IMR-90 (cell line): ENCODE data around the gene ZNF530. TPM values are rescaled to one million over a fixed set of nuclear protein-coding genes. Genes with fewer than 3 reads are reported as not detected.

Source experiments
- ATAC-seq: fragments of 200-7000 bp; cut with Tn5 transposase; 2 replicates; pipeline ENCODE4 v1.9.1; 2020; ENCODE audit warnings: low read depth, mild to moderate bottlenecking, moderate library complexity
- BruUV-seq: library from RNA; stranded (reverse); fragments of 400-500 nt; replicated peaks from 2 replicates; lab custom pipeline; 2021; lab: Mats Ljungman, UMichigan
- CTCF ChIA-PET: fragments of 300-600 bp; formaldehyde crosslinking; extraction: SDS; loops from one replicate; lab custom pipeline; 2021; ENCODE audit warnings: antibody characterized with exemption; lab: Yijun Ruan, JAX
- POLR2A ChIA-PET: fragments of 300-600 bp; sonication (Branson Sonifier 250); formaldehyde crosslinking; loops from one replicate; lab custom pipeline; 2022; ENCODE audit warnings: antibody characterized with exemption; ENCODE audit not compliant: unreplicated experiment; lab: Charles Lee
- DNase-seq: peaks from one replicate; pipeline ENCODE4 v3.0.0; 2013
- H2AFZ ChIP-seq: replicated peaks from 2 replicates; pipeline ENCODE3; 2013; ENCODE audit warnings: low read length, mild to moderate bottlenecking; ENCODE audit not compliant: poor library complexity
- H2AK5ac ChIP-seq: 2 replicates; pipeline ENCODE4 v1.6.1; 2013; ENCODE audit warnings: low read depth, low read length, inconsistent platforms
- H2AK9ac ChIP-seq: replicated peaks from 2 replicates; pipeline ENCODE3; 2013; ENCODE audit warnings: mild to moderate bottlenecking, low read depth, low read length, moderate library complexity; ENCODE audit not compliant: poor library complexity
- H2BK120ac ChIP-seq: 2 replicates; pipeline ENCODE4 v1.6.1; 2013; ENCODE audit warnings: low read depth, low read length, inconsistent platforms
- H2BK15ac ChIP-seq: 3 replicates; pipeline ENCODE4 v1.6.1; 2013; ENCODE audit warnings: low read depth, low read length, inconsistent platforms
- H2BK20ac ChIP-seq: 2 replicates; pipeline ENCODE4 v1.6.1; 2013; ENCODE audit warnings: low read depth, mild to moderate bottlenecking, inconsistent platforms, low read length, moderate library complexity
- H2BK5ac ChIP-seq: 2 replicates; pipeline ENCODE4 v1.6.1; 2013; ENCODE audit warnings: mild to moderate bottlenecking, low read depth, low read length, inconsistent platforms; ENCODE audit not compliant: poor library complexity, severe bottlenecking
- H3K14ac ChIP-seq: replicated peaks from 2 replicates; pipeline ENCODE4 v1.6.1; 2013; ENCODE audit warnings: low read depth, low read length, inconsistent platforms
- H3K18ac ChIP-seq: 2 replicates; pipeline ENCODE4 v1.6.1; 2013; ENCODE audit warnings: low read depth, low read length, control low read depth
- H3K23ac ChIP-seq: 2 replicates; pipeline ENCODE4 v1.6.1; 2013; ENCODE audit warnings: low read depth, low read length, inconsistent platforms
- H3K27ac ChIP-seq: 2 replicates; pipeline ENCODE4 v1.5.1; 2013; ENCODE audit warnings: mild to moderate bottlenecking, control low read depth, low read length; ENCODE audit not compliant: insufficient read depth
- H3K27me3 ChIP-seq: 2 replicates; pipeline ENCODE4 v1.6.1; 2013; ENCODE audit warnings: low read length; ENCODE audit not compliant: control insufficient read depth, insufficient read depth
- H3K36me3 ChIP-seq: 2 replicates; pipeline ENCODE4 v1.6.1; 2013; ENCODE audit warnings: low read length, mixed read lengths; ENCODE audit not compliant: control insufficient read depth, insufficient read depth
- H3K4ac ChIP-seq: 2 replicates; pipeline ENCODE4 v1.6.1; 2013; ENCODE audit warnings: low read depth, low read length, inconsistent platforms
- H3K4me1 ChIP-seq: 2 replicates; pipeline ENCODE4 v1.6.1; 2013; ENCODE audit warnings: low read length, mixed read lengths; ENCODE audit not compliant: control insufficient read depth, insufficient read depth
- H3K4me2 ChIP-seq: 2 replicates; pipeline ENCODE4 v1.6.1; 2013; ENCODE audit warnings: low read depth, mild to moderate bottlenecking, control low read depth, low read length, moderate library complexity
- H3K4me3 ChIP-seq: 2 replicates; pipeline ENCODE4 v1.5.1; 2013; ENCODE audit warnings: low read depth, mild to moderate bottlenecking, control low read depth, low read length, moderate library complexity; ENCODE audit not compliant: insufficient read depth
- H3K56ac ChIP-seq: 2 replicates; pipeline ENCODE4 v1.6.1; 2013; ENCODE audit warnings: low read length, inconsistent platforms; ENCODE audit not compliant: insufficient read depth; ENCODE audit errors: extremely low read depth
- H3K79me1 ChIP-seq, 2 experiments: 2 replicates each; pipeline ENCODE4 v1.6.1; 2013; ENCODE audit warnings: low read length in 2 of 2, inconsistent platforms in 1 of 2, low read depth in 1 of 2
- H3K9ac ChIP-seq: 2 replicates; pipeline ENCODE4 v1.6.1; 2013; ENCODE audit warnings: low read depth, low read length, control low read depth
- H3K9me1 ChIP-seq: 2 replicates; pipeline ENCODE4 v1.6.1; 2013; ENCODE audit warnings: low read length, inconsistent platforms; ENCODE audit not compliant: insufficient read depth
- H3K9me3 ChIP-seq: 2 replicates; pipeline ENCODE4 v1.6.1; 2013; ENCODE audit warnings: low read length; ENCODE audit not compliant: control insufficient read depth, insufficient read depth
- H4K20me1 ChIP-seq: 2 replicates; pipeline ENCODE4 v1.6.1; 2013; ENCODE audit warnings: low read length, inconsistent platforms; ENCODE audit not compliant: insufficient read depth
- H4K5ac ChIP-seq: 2 replicates; pipeline ENCODE4 v1.6.1; 2013; ENCODE audit warnings: mild to moderate bottlenecking, low read depth, low read length, control low read depth
- H4K8ac ChIP-seq, 2 experiments: 2 replicates each; pipeline ENCODE4 v1.6.1; 2013; ENCODE audit warnings: low read depth in 2 of 2, low read length in 2 of 2, control low read depth in 1 of 2, inconsistent platforms in 1 of 2
- H4K91ac ChIP-seq: 2 replicates; pipeline ENCODE4 v1.6.1; 2013; ENCODE audit warnings: low read depth, low read length, inconsistent platforms; ENCODE audit not compliant: insufficient read depth
- BHLHE40 ChIP-seq: fragments of 150-350 bp; IDR thresholded peaks from 2 replicates; pipeline ENCODE4 v1.6.1; 2016; ENCODE audit warnings: mild to moderate bottlenecking, low read depth, low read length
- NFE2L2 ChIP-seq: fragments of 150-350 bp; IDR thresholded peaks from 2 replicates; pipeline ENCODE4 v1.6.1; 2016; ENCODE audit warnings: low read depth, mild to moderate bottlenecking, low read length
- RCOR1 ChIP-seq: IDR thresholded peaks from 2 replicates; pipeline ENCODE4 v1.6.1; 2012; ENCODE audit warnings: mild to moderate bottlenecking, low read length, improper control_type of control experiment; ENCODE audit not compliant: insufficient replicate concordance
- USF2 ChIP-seq: fragments of 150-350 bp; IDR thresholded peaks from 2 replicates; pipeline ENCODE4 v1.6.1; 2017; ENCODE audit warnings: mild to moderate bottlenecking, antibody characterized with exemption, low read length, low read depth
- WGBS, 2 experiments: methylation state at CpG; one replicate each; pipeline versions ENCODE4 v1.1.5 to v1.1.7; 2013; ENCODE audit warnings: missing lambda C conversion rate in 2 of 2; ENCODE audit not compliant: insufficient read length in 1 of 2; ENCODE audit errors: extremely low coverage in 2 of 2; 5-methylcytosine and 5-hydroxymethylcytosine counted together
- dilution Hi-C: fragments of 300-500 bp; cut with HindIII; formaldehyde crosslinking; loops from one replicate; pipeline ENCODE4 v1.14.3; 2018; ENCODE audit warnings: low sequenced_read_pairs; ENCODE audit not compliant: unreplicated experiment
- in situ Hi-C: fragments of 300-500 bp; cut with MboI; formaldehyde crosslinking; loops from 3 replicates; pipeline ENCODE4 v1.14.3; 2019; ENCODE audit warnings: low sequenced_read_pairs, inconsistent platforms, mixed read lengths
- intact Hi-C: fragments of 100-400 bp; cut with micrococcal nuclease; formaldehyde crosslinking; loops from 2 replicates; pipeline ENCODE4 v1.10.0; 2022
- polyA plus RNA-seq, 3 experiments: library from polyadenylated mRNA; depleted of rRNA; stranded (reverse); fragments of >200 nt; gene quantifications; 2 replicates each; pipeline ENCODE4 v1.2.3, GENCODE V29; 2012; ENCODE audit warnings: low replicate concordance in 1 of 3
- total RNA-seq: library from RNA; depleted of rRNA; stranded (reverse); fragments of >200 nt; gene quantifications from 2 replicates; pipeline ENCODE4 v1.2.3, GENCODE V29; 2012

The ZNF530 gene
- total and polyA plus RNA-seq, 2 of the 4 experiments (the other 2 are of a cell fraction), result 2.9 to 6.6 TPM

DNA sequence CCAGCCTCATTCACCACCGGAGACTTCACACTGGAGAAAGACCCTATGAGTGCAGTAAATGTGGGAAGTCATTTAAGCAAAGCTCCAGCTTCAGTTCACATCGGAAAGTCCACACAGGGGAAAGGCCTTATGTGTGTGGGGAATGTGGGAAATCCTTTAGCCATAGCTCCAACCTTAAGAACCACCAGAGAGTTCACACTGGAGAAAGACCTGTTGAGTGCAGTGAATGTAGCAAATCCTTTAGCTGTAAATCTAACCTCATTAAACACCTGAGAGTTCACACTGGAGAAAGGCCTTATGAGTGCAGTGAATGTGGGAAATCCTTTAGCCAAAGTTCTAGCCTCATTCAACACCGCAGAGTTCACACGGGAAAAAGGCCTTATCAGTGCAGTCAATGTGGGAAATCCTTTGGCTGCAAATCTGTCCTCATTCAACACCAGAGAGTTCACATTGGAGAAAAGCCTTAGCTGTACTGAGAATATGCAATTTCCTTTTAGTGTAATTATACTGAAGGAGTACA lies 42.1 kb downstream of the ZNF530 start:
- H3K79me1 ChIP-seq, result peaks cover 0 to 3% of the 10 kb centered on the region in 2 experiments; a peak in 3 of 4 replicates
- no peak overlapping the region for H2AFZ ChIP-seq
- H3K9me1 ChIP-seq, result no peaks in the 10 kb centered on the region
- H2BK120ac ChIP-seq, result no peak overlapping the region
- ChIA-PET POLR2A (no interaction called here), CTCF (no interaction called here)
- dilution Hi-C loops, result no loop called here
- no peak overlapping the region for H3K14ac ChIP-seq
- H3K27ac ChIP-seq, result no peak overlapping the region
- no peak overlapping the region for H4K91ac ChIP-seq
- no peak overlapping the region for H2BK5ac ChIP-seq
- no peak overlapping the region for H3K4me3 ChIP-seq
- H2BK15ac ChIP-seq, result no peak overlapping the region
- H4K5ac ChIP-seq, result no peak overlapping the region
- intact Hi-C loops, result no loop called here
- no peak overlapping the region for H4K8ac ChIP-seq
- H3K4me1 ChIP-seq, result no peaks in the 10 kb centered on the region
- peaks cover 45% of the 10 kb centered on the region for H3K9me3 ChIP-seq
- ATAC-seq, result no peak
- H3K36me3 ChIP-seq, result peaks cover 35% of the 10 kb centered on the region
- no peak overlapping the region for H3K4me2 ChIP-seq
- H3K23ac ChIP-seq, result no peak overlapping the region
- H2BK20ac ChIP-seq, result no peak overlapping the region
- no peak overlapping the region for H2AK9ac ChIP-seq
- DNase-seq, result no peak
- H3K4ac ChIP-seq, result no peak overlapping the region
- H3K56ac ChIP-seq, result no peak overlapping the region
- H3K9ac ChIP-seq, result no peak overlapping the region
- no peaks in the 10 kb centered on the region for H4K20me1 ChIP-seq
- H2AK5ac ChIP-seq, result no peak overlapping the region
- H3K18ac ChIP-seq, result no peak overlapping the region
- WGBS, 2 experiments, result no CpG with 5 or more reads among the region's 4 CpGs
- BruUV-seq, result no TSS peak
- in situ Hi-C loops, result no loop called here
- TF ChIP-seq USF2, result no peak
- TF ChIP-seq RCOR1, result no peak
- no peak for TF ChIP-seq BHLHE40
- no peak for TF ChIP-seq NFE2L2
- H3K27me3 ChIP-seq, result no peaks in the 10 kb centered on the region
